Islet of Langerhans (tissue), 1 donor: ENCODE results near the gene ZNF835.

Experiments
- FAIRE-seq: peaks from one replicate; lab custom pipeline; 2011; peaks lifted over from hg19 to GRCh38; lab: Jason Lieb, UNC

The ZNF835 gene

DNA sequence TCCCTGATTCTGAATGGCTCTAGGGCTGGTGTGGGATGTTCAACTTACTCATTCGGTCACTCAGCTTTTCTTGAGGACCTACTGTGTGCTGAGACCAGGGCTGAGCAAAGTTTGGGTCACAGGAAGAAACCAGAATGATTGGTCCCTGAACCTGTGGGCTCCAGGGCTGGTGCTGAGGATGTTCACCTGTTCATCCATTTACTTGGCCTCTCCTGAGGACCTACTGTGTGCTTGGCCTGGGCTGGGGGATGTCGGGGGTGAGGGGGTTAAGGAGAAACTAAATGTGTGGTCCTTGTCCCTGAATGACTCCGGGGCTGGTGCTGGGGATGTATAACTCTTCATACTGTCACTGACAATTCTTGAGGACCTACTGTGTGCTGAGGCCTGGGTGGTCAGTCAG lies 10.3 kb downstream of the ZNF835 start:
- no peak for FAIRE-seq

DNA sequence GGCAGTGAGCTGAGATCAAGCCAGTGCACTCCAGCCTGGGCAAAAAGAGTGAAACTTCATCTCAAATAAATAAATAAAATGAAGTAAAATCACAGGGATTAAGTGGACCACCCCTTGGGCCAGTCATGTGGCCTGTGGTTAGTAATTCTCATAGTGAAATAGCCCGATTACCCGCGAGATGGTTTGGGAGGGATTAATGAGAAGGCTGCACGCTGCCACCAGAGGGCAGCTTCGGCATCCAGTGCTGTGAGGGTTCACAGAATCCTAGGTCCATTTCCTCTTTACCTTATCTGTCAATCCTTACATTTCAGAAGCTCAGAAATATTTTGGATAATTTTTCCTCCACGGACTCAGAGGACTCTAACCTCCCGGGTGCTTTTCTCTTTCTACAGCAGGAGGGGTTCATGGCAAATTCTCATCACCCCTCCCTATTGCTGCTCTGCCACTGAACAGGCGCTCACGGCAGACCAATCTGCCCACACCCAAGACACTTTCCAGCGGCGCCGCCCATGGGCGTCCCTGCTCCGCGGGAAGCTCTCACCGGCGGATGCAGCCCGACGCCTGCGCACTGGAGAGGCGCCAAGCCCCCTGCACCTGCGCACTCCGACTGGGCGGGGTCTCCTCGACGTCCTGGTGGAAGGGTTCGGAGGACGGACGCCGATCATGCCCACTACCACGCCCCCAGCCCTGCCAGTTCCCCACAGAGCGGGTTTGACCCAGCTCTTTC lies 11.0 kb downstream of the ZNF835 start:
- no peak for FAIRE-seq

DNA sequence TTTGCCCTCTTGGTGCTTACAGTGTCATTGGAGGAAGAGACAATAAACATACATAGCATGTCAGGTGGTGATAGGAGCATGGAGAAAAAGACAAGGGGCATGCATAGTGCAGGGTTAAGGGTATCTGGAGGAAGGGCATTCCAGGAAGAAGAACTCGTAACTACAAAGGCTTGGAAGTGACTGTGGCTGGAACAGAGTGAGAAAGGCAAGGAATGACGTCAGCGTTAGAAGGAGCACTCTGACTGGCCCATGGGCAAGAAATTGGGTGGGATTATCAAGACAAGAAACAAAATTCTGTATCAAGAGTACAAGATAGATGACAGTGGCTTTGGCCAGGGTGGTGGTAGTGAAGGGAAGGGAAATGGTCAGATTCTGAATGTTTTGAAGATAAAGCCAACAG lies 17.4 kb downstream of the ZNF835 start:
- FAIRE-seq: no peak

DNA sequence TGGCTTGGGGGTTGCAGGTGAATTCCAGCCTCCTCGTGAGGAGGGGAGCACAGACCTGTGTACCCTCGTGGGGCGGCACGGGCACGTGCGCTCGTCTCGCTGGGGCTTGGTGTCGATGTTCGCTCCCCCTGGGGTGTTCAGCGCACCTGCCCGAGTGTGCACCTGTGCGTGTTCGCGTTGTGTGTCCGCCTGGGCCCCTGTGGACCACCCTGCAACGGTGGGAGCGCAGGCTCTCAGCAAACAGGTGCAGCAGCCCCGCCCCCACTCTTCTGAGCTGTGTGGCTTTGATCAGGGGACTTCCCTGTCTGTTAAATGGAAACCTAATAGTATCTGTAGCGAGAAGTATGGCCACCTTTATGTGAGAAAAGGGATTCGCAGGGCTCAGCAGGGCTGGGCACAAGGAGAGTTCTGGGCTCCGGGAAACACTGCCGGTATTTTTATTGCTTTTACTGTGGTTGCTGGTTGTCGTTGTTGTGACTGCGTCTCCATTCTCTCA lies 28.0 kb downstream of the ZNF835 start:
- FAIRE-seq: no peak

DNA sequence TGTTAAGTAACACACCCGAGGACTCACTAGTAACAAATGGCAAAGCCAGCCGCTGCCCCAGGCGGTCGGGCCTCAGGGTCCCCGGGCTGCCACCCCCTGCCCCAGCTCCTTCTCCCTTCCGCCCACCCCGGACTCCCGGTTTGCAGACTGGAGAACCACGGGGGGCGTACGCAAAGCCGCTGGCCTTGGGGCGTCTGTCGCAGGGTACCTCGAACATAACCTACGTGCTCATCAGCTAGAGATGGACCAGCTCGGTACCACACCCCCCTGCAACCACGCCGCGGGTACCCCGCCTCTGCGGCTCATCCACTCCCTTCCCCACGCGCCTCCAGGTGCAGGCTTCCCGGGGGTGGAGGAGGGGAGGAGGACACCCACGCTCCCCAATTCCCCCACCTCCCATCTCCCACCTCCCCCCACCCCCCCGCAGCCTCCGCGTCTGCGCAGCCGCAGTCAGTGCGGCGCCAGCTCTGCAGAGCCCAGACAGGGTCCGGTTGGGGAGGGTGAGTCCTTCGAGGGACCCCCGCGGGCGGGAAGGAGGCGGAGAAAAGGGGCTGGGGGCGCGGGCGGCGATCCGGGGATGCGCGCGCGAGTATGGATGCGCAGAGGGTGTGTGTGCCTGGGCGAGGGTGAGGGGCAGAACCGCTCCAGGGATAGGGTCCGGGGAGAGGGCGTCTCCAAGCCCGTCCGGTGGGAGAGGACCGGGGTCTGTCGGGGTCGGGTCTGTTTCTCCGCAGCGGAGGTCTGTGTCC lies 28.7 kb downstream of the ZNF835 start, which contains the start of gene SMIM17:
SMIM17 (plus strand) TSS at position 449 of the 749 bp plus-strand sequence. CDS start 2,509 bp downstream, outside the sequence.
- FAIRE-seq: no peak

DNA sequence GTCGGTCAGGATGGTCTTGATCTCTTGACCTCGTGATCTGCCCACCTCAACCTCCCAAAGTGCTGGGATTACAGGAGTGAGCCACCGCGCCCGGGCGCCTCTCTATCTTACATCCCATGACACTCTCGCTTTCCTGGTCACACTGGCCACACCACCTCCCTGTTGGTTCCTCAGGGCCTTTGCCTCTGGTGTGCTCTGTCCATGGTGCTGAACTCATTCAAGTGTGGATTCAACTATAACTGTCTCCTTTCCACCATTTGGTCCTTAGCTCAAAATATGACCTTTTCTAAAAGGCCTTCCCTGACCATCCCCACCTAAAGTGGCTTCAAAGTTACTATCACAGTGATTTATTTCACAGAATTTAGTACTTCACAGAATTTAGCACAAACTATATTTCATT lies 32.3 kb downstream of the ZNF835 start:
- no peak for FAIRE-seq

DNA sequence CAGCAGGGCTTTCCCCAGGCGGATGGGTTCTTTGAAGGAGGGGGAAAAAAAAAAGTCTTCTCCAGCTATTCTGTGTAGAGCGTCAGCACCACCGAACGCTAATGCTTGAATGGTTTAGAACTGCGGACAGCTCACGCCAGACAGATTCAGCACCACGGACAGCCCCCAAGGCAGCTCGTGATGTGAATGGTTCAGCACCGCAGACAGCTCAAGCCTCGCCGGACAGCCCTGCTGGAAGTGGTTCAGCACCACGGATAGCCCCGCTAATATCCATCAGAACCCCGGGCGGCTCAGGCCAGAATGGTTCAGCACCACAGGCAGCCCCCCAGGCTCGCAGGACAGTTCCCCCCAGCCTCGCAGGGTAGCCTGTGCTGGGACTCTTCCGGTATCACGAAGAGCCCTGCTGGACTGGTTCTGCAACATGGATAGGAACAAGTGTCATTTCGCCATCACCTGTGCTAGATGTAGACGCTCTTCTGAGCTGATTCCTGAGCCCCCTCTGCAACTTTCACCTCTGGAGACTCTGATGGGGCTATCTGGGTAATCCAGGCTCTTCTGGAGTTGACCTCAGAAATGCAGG lies 33.5 kb downstream of the ZNF835 start:
- no peak for FAIRE-seq

DNA sequence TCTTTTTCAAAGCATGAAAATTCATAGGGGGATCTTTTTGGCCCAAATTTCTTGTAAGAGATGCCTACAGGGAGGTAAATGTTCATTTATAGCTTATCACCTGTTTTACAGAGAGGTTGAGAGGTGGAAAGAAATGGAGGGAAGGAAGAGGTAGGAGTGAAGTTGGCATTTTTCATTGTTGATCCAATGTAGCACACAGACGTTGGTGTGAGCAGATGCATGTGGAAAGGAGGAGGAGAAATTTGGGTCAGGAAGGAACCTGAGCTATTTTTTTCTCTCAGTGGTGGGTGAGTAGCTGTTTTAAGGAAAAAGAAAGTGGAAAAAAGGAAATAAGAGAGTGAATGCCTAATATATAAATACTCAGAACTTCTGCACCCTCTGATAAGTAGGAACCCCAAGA lies 38.5 kb downstream of the ZNF835 start:
- no peak for FAIRE-seq

DNA sequence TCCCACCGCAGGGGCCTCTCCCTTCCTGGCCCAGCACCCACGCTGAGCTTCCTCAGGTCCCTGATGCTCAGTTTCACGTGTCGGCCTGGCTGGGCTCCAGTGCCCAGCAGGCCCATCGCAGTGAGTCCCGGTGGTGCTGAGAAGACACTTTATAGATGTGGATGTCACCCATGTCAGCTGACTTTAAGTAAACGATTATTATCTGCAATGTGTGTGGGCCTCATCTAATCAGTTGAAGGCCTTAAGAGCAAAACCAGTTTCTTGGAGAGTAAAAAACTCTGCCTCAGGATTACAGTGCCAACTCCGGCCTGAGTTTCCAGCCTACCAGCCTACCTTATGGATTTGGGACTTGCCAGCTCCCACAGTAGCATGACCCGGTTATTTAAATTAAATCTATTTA lies 45.8 kb downstream of the ZNF835 start:
- FAIRE-seq: no peak

DNA sequence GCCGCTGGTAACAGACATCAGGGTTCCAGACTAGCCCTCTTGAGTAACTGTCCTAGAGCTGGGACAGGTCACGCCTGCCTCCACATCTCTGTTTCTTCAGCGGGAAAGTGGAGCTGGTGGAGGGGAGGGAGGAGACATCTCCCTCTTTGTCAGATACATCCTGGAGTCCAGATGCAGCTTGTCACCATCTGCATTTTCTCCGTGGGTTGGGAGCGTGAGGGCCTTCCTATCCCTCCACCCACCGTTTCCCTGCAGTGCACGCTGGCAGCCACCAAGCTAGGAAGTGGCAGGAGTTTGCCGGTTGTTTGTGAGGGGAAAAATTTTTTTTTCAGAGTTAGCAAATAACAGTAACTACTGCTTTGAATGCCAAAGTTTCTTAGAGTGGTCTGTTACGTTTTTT lies 48.6 kb downstream of the ZNF835 start:
- FAIRE-seq: no peak

DNA sequence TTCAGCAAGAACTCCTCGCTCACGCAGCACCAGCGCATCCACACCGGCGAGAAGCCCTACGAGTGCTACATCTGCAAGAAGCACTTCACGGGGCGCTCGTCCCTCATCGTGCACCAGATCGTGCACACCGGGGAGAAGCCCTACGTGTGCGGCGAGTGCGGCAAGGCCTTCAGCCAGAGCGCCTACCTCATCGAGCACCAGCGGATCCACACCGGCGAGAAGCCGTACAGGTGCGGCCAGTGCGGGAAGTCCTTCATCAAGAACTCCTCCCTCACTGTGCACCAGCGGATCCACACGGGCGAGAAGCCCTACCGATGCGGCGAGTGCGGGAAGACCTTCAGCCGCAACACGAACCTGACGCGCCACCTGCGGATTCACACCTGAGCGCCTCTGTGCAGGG lies 49.2 kb downstream of the ZNF835 start:
- no peak for FAIRE-seq

DNA sequence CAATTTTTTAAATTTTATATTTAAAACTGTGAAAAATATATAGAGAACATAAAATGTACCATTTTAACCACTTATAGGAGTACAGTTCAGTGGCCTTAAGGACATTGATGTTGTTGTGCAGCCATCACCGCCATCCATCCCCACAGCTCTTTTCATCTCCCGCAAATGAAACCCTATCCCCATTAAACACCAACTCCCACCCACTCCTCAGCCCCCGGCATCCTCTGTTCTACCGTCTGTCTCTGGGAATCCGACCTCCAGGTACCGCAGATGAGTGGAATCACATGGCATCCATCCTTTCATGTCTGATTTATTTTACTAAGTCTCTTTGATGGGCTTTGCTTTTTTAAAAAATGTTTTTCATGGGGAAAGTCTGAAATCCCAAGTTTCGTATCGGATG lies 52.4 kb downstream of the ZNF835 start:
- no peak for FAIRE-seq

DNA sequence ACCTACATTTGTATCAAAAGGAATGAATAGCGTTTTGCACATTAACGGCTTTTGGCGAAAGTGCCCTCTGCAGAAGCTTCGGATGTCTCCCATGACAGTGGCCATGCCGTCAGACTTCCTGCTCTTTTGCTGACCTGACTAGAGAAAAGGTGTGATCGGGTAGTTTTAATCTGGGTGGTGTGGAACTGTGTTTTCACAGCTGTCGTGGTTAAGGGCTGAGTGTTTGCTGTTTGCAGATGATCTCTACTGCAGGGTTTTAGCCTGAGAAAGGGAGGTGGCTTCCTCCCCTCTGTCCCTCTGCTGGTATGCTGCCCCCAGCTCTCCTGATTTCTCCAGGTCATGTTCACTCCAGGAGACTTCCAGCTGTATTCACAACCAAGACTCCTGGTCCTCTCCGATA lies 54.0 kb downstream of the ZNF835 start:
- no peak for FAIRE-seq

DNA sequence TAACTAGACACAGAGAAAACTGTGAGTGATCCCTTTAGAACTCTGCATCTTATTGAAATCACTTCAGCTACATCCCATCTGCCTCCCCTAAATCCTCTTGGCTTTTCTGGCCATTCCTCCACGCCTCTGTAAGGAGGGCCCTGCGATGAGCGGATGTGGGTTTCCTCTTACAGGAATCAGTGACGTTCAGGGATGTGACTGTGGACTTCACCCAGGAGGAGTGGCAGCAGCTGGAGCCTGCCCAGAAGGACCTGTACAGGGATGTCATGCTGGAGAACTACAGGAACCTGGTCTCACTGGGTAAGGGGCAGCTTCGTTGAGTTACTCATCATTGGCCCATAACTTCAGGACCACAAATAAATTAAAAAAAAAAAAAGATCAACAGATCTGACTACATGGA lies 57.9 kb downstream of the ZNF835 start:
- FAIRE-seq: no peak

DNA sequence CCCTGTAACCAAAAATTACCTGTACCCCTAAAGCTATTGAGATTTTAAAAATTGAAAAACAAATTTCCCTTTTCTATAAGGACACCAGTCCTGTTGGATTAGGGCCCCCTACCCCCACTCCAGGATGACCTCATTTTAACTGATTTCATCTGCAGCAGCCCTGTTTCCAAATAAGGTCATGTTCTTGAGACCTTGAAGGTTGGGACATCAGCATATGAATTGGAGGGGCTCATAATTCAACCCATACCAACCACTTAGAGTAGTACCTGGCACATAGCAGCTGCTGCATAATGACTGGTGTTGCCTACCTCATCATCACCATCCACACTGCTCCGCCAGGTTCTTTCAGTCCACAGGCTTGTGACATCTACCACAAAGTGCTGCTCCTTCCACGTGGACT lies 58.8 kb downstream of the ZNF835 start:
- FAIRE-seq: no peak
